Keratinocyte (primary cell): Measurements from ENCODE around the gene PRKCE. TPM values are rescaled to one million over a fixed set of nuclear protein-coding genes. Genes with fewer than 3 reads are reported as not detected.
A peak's percentile ranks its signal among the peaks of the same experiment; 100 is the strongest.

ENCODE experiments used
- DNase-seq: peaks from one replicate; pipeline ENCODE4 v3.0.0-alpha.2; 2011; ENCODE audit warnings: low read depth, missing footprints, low spot score
- FAIRE-seq: peaks from 2 replicates; lab custom pipeline; 2011; peaks lifted over from hg19 to GRCh38; lab: Jason Lieb, UNC
- H2AFZ ChIP-seq: 2 replicates; pipeline ENCODE4 v1.6.0; 2012; ENCODE audit warnings: low read length, control low read depth, inconsistent platforms; ENCODE audit not compliant: control insufficient read depth
- H3K27ac ChIP-seq: 2 replicates; pipeline ENCODE4 v1.5.1; 2011; ENCODE audit warnings: low read length; ENCODE audit not compliant: control insufficient read depth, insufficient read depth
- H3K27me3 ChIP-seq: 3 replicates; pipeline ENCODE4 v1.6.0; 2011; ENCODE audit warnings: low read length; ENCODE audit not compliant: control insufficient read depth, insufficient read depth; ENCODE audit errors: extremely low read depth
- H3K36me3 ChIP-seq, 2 experiments: 2 replicates in 1 of 2; 3 replicates in 1 of 2; pipeline ENCODE4 v1.5.1; 2011; ENCODE audit warnings: low read length in 2 of 2, mild to moderate bottlenecking in 1 of 2; ENCODE audit not compliant: control insufficient read depth in 2 of 2, insufficient read depth in 2 of 2; ENCODE audit errors: extremely low read depth in 1 of 2
- H3K4me1 ChIP-seq: 3 replicates; pipeline ENCODE4 v1.5.1; 2011; ENCODE audit warnings: low read length; ENCODE audit not compliant: control insufficient read depth, insufficient read depth; ENCODE audit errors: extremely low read depth
- H3K4me2 ChIP-seq: 3 replicates; pipeline ENCODE4 v1.6.0; 2011; ENCODE audit warnings: low read depth, low read length; ENCODE audit not compliant: control insufficient read depth, insufficient read depth; ENCODE audit errors: extremely low read depth
- H3K4me3 ChIP-seq, 3 experiments: fragments of 200-600 bp in 1 of 3; sonication (generic) in 1 of 3; 2 replicates in 2 of 3; 3 replicates in 1 of 3; pipeline ENCODE4 v1.5.1; 2011 to 2016; ENCODE audit warnings: low read length in 3 of 3, mild to moderate bottlenecking in 3 of 3, control low read depth in 2 of 3, inconsistent platforms in 1 of 3, low read depth in 1 of 3, mixed read lengths in 1 of 3, mixed run types in 1 of 3, moderate library complexity in 1 of 3; ENCODE audit not compliant: control insufficient read depth in 2 of 3, insufficient read depth in 2 of 3; ENCODE audit errors: extremely low read depth in 1 of 3
- H3K79me2 ChIP-seq: 2 replicates; pipeline ENCODE4 v1.6.0; 2012; ENCODE audit warnings: low read length; ENCODE audit not compliant: control insufficient read depth, insufficient read depth
- H3K9ac ChIP-seq: 3 replicates; pipeline ENCODE4 v1.6.0; 2011; ENCODE audit warnings: low read length; ENCODE audit not compliant: control insufficient read depth, insufficient read depth; ENCODE audit errors: extremely low read depth
- H3K9me1 ChIP-seq: 3 replicates; pipeline ENCODE4 v1.6.0; 2011; ENCODE audit warnings: low read length; ENCODE audit not compliant: control insufficient read depth, insufficient read depth; ENCODE audit errors: extremely low read depth
- H3K9me3 ChIP-seq: 2 replicates; pipeline ENCODE4 v1.5.1; 2012; ENCODE audit warnings: low read depth, low read length; ENCODE audit not compliant: control insufficient read depth
- H4K20me1 ChIP-seq: 3 replicates; pipeline ENCODE4 v1.6.0; 2011; ENCODE audit warnings: low read length; ENCODE audit not compliant: control insufficient read depth, insufficient read depth; ENCODE audit errors: extremely low read depth
- CTCF ChIP-seq, 3 experiments: IDR thresholded peaks in 1 of 3; conservative IDR thresholded peaks in 1 of 3; optimal IDR thresholded peaks in 1 of 3; 2 replicates in 2 of 3; 3 replicates in 1 of 3; pipeline versions ENCODE3 to v1.5.1; 2011; ENCODE audit warnings: low read length in 3 of 3, mild to moderate bottlenecking in 3 of 3, moderate library complexity in 2 of 3, control low read depth in 1 of 3, inconsistent platforms in 1 of 3; ENCODE audit not compliant: insufficient read depth in 2 of 3; ENCODE audit errors: extremely low read depth in 1 of 3
- EZH2 ChIP-seq: IDR thresholded peaks from one replicate; pipeline ENCODE4 v1.6.1; 2012; ENCODE audit warnings: inconsistent platforms, mild to moderate bottlenecking, low read length, moderate library complexity
- dilution Hi-C: fragments of 300-500 bp; cut with MboI; formaldehyde crosslinking; loops from one replicate; pipeline ENCODE4 v1.7.0; 2020; ENCODE audit warnings: low sequenced_read_pairs; ENCODE audit not compliant: extremely low pct_ligation_motif_present
- polyA plus RNA-seq, 5 experiments: library from polyadenylated mRNA; depleted of rRNA in 3 of 5; stranded (reverse) in 3 of 5; stranded (forward) in 1 of 5; unstranded in 1 of 5; fragments of >200 nt; gene quantifications; 1 replicate in 1 of 5; 2 replicates in 3 of 5; 3 replicates in 1 of 5; pipeline versions ENCODE4 v1.2.1 to v1.2.3, GENCODE V29; 2011 to 2012; ENCODE audit warnings: missing spikeins in 2 of 5, low read depth in 1 of 5, low replicate concordance in 1 of 5

Gene PRKCE
- polyA plus RNA-seq, 1 donor (not counting 4 experiments of a cell fraction or from before 2014, with no cell fraction given): 2.0 TPM

DNA sequence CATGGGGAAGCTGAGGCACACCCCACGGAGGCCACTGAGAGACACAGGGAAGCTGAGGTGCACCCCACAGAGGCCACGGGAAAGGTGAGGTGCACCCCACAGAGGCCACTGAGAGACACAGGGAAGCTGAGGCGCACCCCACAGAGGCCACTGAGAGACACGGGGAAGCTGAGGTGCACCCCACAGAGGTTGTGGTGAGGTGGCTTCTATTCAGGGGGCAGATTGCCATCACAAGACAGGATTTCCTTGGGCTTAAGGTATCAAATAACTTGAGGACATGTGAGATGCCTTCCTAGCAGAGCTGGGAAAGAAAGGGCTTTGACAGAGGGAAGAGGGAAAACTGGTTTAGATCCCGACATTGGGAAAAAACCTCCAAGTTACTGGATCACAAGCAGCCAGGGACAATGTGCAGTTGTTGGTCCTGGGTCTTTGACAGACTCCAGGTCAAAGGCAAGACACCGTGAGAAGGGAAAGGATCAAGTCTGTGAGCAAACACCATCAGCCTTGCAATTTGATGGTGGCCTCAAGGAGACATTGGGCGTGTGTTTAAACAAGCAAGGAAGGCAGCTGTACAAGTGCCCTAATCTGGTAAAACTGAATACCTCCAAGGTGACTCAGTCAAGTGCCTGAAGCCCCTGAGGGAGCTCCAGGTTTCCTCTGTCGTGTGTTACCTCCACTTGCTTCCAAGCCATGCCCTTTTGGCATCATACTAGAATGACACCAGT, 512.5 kb downstream of the PRKCE start:
- Histone ChIP-seq H3K27me3 (no peaks in the 10 kb centered on the region), H3K4me2 (peak overlapping the region; percentile 65), H3K27ac (peak overlapping the region; percentile 22), H2AFZ (peak overlapping the region; percentile 16), H4K20me1 (no peaks in the 10 kb centered on the region), H3K9me3 (no peaks in the 10 kb centered on the region), H3K4me1 (peaks cover 37% of the 10 kb centered on the region), H3K9me1 (peaks cover 3% of the 10 kb centered on the region), H3K36me3 (no peaks in the 10 kb centered on the region), H3K79me2 (no peaks in the 10 kb centered on the region), H3K9ac (peak overlapping the region; percentile 19), H3K4me3 (no peak overlapping the region)
- DNase-seq (peak; percentile 58), FAIRE-seq (no peak)
- TF ChIP-seq CTCF (optimal IDR thresholded peaks at IDR 0.05 in 1 of 3, IDR thresholded peaks at IDR 0.05 in 1 of 3, conservative IDR thresholded peaks at IDR 0.05 in 1 of 3; ENCODE audit: extremely low read depth in 1 of 3, insufficient read depth in 2 of 3, low read length in 3 of 3): no peak
- TF ChIP-seq EZH2: no peak
- dilution Hi-C loops: no loop called here

DNA sequence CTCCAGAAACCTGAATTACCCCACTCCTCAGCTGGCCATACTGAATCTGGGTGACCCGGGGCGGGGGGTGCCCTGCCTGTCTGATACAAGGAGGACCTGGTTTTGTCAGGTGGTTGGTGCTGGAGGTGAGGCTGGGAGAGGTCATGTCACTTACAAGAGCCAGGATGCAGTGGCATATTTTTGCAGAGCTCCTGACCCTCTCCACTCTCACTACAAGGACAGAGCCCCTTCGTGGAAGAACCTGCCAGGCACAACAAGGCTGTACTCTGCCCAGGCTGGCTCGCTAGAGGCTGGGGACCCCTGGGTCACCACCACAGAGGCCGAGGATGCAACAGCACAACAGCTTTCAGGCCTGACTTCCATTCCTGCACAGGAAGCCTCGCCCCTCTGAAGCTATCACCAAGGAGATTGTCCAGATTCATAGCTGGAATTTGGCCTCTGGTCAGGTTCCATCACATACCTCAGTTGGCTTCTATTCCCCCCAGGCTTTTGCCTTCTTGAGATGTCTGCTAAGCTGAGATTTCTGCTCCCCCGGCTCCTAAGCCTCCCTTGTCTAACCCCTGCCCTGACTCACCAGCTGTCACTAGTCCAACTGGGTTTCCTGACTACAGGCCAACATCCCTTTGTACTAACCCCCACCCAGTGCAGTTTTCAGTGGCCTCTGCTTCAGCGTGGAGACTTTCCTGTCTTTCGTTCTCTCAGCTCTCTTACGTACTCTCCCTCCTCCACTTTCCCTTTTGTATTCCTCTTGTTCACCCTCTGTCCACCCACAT, 513.2 kb downstream of the PRKCE start:
- Histone ChIP-seq H3K36me3 (no peaks in the 10 kb centered on the region), H3K9me3 (no peaks in the 10 kb centered on the region), H4K20me1 (no peaks in the 10 kb centered on the region), H3K4me2 (peak overlapping the region; percentile 65), H3K9me1 (peaks cover 3% of the 10 kb centered on the region), H3K9ac (peak overlapping the region; percentile 19), H3K4me1 (peaks cover 42% of the 10 kb centered on the region), H3K27ac (peak overlapping the region; percentile 22), H2AFZ (no peak overlapping the region), H3K79me2 (no peaks in the 10 kb centered on the region), H3K4me3 (peak overlapping the region in 1 of 3 experiments; percentile 16), H3K27me3 (no peaks in the 10 kb centered on the region)
- TF ChIP-seq CTCF (optimal IDR thresholded peaks at IDR 0.05 in 1 of 3, IDR thresholded peaks at IDR 0.05 in 1 of 3, conservative IDR thresholded peaks at IDR 0.05 in 1 of 3; ENCODE audit: extremely low read depth in 1 of 3, insufficient read depth in 2 of 3, low read length in 3 of 3) (no peak), EZH2 (no peak)
- peak; percentile 49 for DNase-seq
- dilution Hi-C loops: no loop called here
- FAIRE-seq: peak; percentile 99
